Islet of Langerhans (tissue), 1 donor: Measurements from ENCODE around the gene PARVB.

Experiments
- FAIRE-seq: peaks from one replicate; lab custom pipeline; 2011; peaks lifted over from hg19 to GRCh38; lab: Jason Lieb, UNC

PARVB gene

GRCh38 chr22:44185237-44186120 lies 161.4 kb downstream of the PARVB start:
- FAIRE-seq, result no peak

DNA sequence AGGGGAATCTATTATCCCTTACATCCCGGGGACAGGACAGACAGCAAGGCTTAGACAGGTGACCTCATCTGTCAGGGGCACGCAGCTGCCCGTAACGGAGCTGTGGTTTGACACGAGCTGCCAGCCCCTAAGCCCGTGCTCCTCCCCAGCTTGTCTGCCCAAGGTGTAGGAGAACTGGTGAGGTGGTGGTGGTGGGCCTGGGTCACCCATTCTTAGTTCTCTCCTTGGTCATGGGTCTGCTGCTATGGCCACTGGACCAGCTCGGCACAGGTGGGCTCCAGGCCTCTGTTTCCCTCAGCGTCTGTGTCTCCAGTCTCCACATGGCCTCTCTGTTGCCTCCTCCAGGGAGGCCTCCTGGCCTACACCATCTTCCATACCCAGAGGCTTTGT lies 162.0 kb downstream of the PARVB start:
- no peak for FAIRE-seq

DNA sequence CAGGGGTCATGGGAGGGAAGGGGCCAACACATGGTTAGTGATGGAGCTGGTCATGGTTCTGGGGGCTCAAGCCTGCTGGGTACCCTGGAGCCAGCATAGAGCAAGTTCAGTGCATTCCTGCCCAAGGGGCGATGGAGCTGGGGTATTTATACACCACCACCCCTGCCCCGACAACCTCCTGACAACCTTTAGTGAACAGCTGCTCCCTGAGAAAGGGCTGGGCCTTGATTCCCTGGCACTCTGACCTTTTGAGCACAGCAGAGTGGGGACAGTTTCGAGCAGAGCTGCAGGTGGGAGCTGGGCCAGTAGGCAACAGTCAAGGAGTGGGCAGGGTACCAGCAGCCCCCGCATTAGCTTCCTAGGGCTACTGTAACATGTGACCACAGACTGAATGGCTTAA lies 162.6 kb downstream of the PARVB start:
- FAIRE-seq, result no peak

- FAIRE-seq, result no peak
These were observed 163.6 kb downstream of the PARVB start for GRCh38 chr22:44187652-44188230.

DNA sequence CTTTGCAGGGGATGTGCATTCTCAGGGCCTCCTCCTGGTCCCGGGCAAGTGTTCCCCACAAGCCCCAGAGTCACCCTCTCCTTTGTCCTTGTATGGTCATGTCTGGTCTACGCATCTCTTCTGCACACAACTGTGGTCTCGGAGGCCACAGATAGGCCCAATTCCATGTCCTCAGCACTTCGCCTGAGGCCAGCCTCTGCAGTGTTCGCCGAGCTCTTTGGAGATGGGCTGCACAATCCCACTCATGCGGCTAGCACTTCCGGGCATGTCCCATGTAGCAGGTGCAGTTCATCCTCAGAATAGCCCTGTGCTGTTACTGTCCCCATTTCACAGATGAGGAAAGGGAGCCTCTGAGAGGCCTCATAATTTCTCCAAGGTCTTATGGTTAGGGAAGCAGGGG lies 164.2 kb downstream of the PARVB start:
- no peak for FAIRE-seq

DNA sequence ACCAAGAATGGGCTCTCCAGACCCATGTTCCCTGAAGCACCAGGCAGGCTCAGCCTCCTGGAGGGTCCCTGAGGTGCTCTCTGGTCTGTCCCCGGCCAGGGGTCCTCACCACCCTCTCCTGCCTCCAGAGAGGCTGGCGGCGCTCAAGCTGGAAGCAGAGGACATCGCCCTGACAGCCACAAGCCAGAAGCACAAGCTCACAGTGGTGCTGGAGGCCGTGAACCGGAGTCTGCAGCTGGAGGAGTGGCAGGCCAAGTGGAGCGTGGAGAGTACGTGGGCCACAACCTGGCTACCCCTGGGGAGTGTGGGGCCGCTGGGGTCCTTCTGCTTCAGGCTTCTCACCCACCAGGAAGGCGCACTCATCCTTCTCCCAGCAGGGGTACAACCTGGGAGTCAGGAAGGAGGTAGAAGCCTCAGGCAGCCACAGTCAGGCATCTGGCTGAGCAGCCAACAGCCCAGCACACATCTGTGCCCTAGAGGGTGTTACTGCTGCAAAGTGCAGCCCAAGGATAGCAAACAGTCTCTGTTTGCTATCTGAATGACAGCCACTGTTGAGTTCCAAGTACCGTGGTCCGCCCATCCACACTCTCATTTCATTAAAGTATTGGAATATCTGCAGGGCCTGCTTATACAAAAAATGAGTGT lies 165.0 kb downstream of the PARVB start:
- FAIRE-seq, result no peak

DNA sequence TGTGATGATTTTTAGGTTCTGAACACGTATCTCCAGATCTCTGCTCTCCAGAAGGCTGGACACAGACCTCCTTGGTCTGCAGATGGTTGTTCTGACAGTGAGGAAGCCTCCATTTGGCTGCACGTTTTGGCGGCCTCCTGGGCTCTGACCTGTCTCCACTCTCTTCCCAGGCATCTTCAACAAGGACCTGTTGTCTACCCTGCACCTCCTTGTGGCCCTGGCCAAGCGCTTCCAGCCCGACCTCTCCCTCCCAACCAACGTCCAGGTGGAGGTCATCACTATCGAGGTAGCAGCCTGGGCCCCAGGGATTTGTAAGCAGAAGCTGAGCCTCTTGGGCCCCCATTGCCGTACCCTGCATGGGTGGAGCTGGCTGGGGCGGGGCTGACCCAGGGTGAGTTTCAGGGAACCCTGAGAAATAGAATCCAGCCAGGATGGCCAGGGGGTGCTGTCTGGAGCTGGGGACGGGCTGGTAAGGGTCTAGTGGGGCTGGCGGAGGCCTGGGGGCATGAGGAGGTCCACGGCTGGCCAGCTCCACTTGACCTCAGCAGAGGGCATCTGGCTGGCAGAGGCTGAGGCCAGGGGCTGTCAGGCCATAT lies 166.4 kb downstream of the PARVB start:
- no peak for FAIRE-seq

DNA sequence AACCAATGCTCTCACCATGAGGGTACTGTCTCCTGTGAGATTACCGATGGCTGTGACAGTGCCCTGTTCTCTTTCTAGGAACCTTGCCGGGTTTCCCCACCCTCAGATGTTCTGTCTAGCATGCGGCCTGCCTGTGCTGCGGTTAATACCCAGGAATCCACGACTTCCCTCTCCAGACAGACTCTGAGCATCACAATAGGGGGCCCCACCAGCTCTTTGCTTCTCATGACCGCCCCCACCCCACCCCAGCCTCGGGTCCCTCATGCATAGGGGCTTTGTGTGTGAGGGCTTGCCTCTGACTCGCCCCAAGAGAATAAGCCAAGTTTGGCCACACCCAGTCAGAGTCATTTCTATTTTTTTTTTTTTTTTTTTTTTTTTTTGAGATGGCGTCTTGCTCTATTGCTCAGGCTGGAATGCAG lies 166.9 kb downstream of the PARVB start:
- FAIRE-seq, result no peak

- no peak for FAIRE-seq
These were observed 168.2 kb downstream of the PARVB start for GRCh38 chr22:44192098-44192815.

GRCh38 chr22:44192816-44193534 lies 168.9 kb downstream of the PARVB start:
- FAIRE-seq, result no peak

- no peak for FAIRE-seq
These were observed 169.4 kb downstream of the PARVB start for GRCh38 chr22:44193535-44193891.

DNA sequence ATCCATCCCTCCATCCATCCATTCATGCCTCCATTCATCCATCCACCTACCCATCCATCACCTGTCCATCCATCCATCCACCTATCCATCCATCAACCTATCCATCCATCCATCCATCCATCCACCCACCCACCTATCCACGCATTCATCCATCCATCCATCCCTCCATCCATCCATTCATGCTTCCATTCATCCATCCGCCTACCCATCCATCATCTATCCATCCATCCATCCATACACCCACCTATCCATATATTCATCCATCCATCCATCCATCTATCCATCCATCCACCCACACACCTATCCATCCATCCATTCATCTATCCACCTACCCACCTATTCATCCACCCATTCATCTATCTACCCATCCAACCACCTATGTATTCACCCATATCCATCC lies 170.5 kb downstream of the PARVB start:
- FAIRE-seq, result no peak

DNA sequence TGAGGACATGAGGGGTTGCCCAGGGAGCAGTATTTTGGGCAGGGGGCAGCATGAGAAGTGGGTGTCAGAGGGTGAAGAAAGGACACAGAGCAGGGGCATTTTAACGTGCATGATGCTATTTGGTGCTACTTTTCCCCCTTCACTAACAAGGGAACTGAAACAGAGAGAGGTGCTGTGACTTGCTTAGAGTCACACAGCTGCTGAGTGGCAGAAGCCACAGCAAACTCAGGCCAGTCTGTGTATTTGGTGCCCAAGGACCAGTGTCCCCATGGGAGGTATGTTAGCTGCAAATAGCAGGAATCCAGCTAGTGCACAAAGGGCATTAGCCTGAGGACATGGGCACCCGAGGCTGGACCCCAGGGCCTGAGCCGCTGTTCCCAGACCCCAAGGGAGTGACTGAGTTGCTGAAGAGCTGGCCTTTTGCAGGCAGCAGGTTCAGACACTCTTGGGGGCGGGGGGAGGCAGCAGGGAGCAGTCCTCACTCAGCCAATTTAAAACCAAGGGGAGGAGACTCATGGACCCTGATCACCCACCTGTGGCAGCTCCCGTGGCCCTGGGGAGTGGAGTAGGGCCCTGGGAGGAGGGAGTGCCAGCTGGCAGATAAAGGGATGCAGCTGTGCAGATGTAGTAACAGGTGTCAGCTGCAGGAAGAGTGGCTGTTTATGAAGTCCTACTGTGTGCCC lies 171.2 kb downstream of the PARVB start:
- FAIRE-seq, result no peak

- no peak for FAIRE-seq
These were observed 172.1 kb downstream of the PARVB start for GRCh38 chr22:44196241-44196640.

DNA sequence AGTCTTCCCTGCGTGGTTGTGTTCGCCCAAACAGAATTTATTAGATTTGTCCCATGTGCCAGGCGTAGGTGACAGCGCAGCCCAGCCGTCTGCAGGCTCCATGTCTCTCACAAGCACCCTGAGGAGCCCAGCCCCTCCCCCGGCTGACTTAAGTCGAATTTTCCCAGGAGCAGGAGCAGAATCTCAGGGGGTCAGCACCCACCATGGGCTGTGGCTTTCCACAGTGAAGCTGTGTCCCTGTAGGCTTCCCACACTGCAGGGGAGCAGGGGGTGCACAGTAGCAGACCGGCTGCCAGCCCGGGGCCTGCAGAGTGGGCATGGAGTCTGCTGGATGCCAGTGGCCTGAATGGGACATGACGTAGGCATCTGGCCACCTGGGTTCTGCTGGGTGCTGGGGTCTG lies 172.6 kb downstream of the PARVB start:
- FAIRE-seq, result no peak

GRCh38 chr22:44197271-44197670 lies 173.2 kb downstream of the PARVB start:
- FAIRE-seq, result no peak

DNA sequence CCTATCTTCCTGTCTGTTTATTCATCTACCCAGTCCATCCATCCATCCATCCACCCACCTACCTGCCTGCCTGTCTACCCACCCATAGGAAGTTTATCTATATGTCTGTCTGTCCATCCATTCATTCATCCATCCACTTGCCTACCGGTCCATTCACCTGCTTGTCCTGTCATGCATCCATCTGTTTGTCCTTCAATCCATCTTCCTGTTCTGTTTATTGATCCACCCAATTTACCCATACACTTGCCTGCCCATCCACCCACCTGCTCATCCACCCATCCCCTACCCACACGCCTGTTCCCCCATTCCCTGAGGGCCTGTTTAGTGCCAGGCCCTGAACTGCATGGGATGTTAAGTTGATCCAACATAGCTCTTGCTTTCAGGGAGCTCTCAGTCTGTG lies 175.1 kb downstream of the PARVB start:
- FAIRE-seq, result no peak

DNA sequence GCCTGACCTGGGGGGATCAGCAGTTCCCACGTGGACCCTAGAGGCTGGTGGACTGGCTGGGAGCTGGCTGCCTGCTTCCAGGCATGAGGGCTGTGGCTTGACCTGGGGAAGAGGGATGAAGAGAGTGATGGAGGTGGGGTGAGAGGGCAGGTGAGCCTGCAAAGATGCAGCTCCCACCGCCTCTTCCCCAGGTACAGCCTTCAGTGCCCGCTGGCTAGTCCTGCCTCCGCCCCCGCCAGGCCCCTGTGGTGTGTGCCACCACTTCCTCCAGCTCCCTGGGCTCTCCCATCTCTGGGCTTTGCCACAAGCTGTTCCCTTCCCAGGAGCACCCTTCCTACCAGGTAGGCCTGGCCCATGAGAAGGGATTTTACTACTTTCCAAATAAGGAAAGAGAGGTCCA lies 175.8 kb downstream of the PARVB start:
- no peak for FAIRE-seq

GRCh38 chr22:44200451-44200850 lies 176.3 kb downstream of the PARVB start:
- no peak for FAIRE-seq

DNA sequence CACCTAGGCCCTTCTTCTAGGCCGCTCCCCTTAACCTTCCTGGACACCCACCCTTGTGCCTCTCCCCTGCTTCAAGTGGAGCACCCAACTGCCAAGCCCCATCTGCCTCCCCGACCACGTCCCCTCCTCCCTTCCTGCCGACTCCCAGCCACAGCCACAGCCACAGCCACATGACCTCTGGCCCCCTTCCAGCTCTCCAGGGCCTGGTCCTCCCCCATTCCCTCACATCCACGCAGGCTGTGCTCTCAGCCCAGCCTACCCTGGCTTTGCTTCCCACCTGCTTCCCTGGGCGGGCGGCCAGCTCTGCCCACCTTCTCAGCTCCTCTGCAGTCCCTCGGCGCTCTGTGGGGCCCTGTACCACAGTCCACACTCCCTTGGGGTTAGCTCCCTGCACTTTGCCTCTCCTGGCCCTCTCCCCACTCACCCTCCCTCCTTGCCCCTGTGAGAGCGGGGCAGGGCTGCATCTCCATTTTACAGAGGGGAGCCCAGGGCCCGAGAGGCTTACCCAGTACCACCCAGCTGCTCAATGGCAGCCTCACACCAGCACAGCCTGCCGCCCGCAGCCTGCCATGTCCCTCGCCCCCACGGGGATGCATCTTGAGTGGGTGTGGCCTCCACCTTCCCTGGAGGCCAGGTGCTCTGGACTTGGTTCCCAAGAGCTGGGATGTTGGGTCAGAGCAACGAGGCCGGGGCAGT lies 176.9 kb downstream of the PARVB start:
- FAIRE-seq, result no peak

- no peak for FAIRE-seq
These were observed 177.6 kb downstream of the PARVB start for GRCh38 chr22:44201665-44202064.
